Dermis blood vessel endothelial cell (primary cell): Measurements from ENCODE around the gene MRFAP1L1. TPM values are rescaled to one million over a fixed set of nuclear protein-coding genes. Genes with fewer than 3 reads are reported as not detected.
"Not testable (repeated sequence)": the region's sequence is repeated elsewhere in the genome, so short reads cannot be mapped to it uniquely, and the experiment has no call there.

Experiments used
- DNase-seq: peaks from one replicate; pipeline ENCODE4 v3.0.0; 2010
- total RNA-seq: library from RNA; depleted of rRNA; stranded (reverse); fragments of >200 nt; gene quantifications from 2 replicates; pipeline ENCODE4 v1.2.3, GENCODE V29; 2014

MRFAP1L1 gene
- total RNA-seq, 1 donor from 2014 or later = 68.9 TPM

GRCh38 chr4:6686104-6686787 is 23.4 kb downstream of the MRFAP1L1 start:
- no peak for DNase-seq

- DNase-seq = no peak
Observed at GRCh38 chr4:6684656-6685055, 25.0 kb downstream of the MRFAP1L1 start.

- no peak for DNase-seq
Observed at GRCh38 chr4:6682862-6683590, 26.6 kb downstream of the MRFAP1L1 start.

DNA sequence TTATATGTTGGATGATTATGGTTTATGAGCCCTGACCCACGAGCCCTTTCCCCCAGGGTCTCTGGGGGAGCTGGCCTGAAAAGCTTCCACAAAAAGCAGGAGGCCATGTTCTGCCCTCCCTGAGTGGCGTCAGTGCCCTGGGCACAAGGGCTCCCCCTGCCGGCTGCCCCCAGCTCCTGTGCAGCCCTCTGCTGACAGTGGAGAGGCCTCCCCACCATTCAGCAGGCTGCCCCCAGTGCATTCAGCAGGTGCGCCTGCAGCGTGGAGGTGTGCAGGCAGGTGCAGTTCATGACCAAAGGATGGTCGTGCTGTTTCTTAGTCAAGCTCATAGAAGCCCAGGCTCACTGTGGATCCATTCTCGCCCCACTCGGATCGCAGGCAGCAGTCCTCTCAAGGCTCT is 28.5 kb downstream of the MRFAP1L1 start:
- DNase-seq = no peak

GRCh38 chr4:6680372-6681034 is 29.2 kb downstream of the MRFAP1L1 start:
- no peak for DNase-seq

- no peak for DNase-seq
Observed at GRCh38 chr4:6676722-6677558, 32.7 kb downstream of the MRFAP1L1 start.

- peak; percentile 64 for DNase-seq
Observed at GRCh38 chr4:6674500-6675149, 35.0 kb downstream of the MRFAP1L1 start.

GRCh38 chr4:6673660-6674499 is 35.8 kb downstream of the MRFAP1L1 start:
- peak; percentile 96 for DNase-seq

DNA sequence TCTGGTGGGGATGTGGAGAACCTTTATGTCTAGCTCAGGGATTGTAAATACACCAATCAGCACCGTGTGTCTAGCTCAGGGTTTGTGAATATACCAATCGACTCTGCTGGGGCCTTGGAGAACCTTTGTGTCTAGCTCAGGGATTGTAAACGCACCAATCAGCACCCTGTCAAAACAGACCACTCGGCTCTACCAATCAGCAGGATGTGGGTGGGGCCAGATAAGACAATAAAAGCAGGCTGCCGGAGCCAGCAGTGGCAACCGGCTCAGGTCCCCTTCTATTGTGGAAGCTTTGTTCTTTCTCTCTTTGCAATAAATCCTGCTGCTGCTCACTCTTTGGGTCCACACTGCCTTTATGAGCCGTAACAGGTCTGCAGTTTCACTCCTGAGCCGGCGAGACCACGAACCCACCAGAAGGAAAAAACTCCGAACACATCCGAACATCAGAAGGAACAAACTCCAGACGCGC is 36.4 kb downstream of the MRFAP1L1 start:
- DNase-seq = not testable (repeated sequence)

DNA sequence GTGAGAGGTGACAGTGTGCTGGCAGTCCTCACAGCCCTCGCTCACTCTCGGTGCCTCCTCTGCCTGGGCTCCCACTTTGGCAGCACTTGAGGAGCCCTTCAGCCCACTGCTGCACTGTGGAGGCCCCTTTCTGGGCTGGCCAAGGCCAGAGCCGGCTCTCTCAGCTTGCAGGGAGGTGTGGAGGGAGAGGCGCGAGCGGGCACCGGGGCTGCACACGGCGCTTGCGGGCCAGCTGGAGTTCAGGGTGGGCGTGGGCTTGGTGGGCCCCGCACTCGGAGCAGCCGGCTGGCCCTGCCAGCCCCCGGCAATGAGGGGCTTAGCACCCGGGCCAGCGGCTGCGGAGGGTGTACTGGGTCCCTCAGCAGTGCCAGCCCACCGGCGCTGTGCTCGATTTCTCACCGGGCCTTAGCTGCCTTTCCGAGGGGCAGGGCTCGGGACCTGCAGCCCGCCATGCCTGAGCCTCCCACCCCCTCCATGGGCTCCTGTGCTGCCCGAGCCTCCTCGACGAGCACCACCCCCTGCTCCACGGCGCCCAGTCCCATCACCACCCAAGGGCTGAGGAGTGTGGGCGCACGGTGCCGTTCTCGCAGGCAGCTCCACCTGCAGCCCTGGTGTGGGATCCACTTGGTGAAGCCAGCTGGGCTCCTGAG is 37.0 kb downstream of the MRFAP1L1 start:
- DNase-seq = not testable (repeated sequence)

- DNase-seq = no peak
Observed at GRCh38 chr4:6672131-6672530, 37.5 kb downstream of the MRFAP1L1 start.

DNA sequence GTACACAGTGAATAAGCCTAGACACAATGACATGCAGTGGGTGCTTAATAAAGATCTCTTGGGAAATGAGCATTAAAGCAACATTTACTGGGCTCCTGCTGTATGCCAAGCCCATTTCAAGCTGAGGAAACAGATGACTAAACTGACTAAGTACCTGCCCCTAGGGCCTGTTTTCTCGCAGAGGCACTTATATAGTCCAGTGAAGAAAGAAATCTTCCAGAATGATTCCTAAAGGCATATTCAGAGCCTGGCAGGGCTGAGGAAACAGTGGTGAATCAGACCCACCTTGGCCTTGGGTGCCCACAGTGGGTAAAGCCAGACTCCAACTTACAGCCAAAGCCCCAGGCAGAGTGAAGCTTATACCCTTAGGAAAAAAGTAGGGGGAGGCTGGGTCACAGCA is 38.0 kb downstream of the MRFAP1L1 start:
- no peak for DNase-seq

GRCh38 chr4:6668391-6668790 is 41.3 kb downstream of the MRFAP1L1 start:
- no peak for DNase-seq

GRCh38 chr4:6665320-6665654 is 44.4 kb downstream of the MRFAP1L1 start:
- DNase-seq = no peak

GRCh38 chr4:6663596-6664393 is 45.9 kb downstream of the MRFAP1L1 start:
- no peak for DNase-seq

DNA sequence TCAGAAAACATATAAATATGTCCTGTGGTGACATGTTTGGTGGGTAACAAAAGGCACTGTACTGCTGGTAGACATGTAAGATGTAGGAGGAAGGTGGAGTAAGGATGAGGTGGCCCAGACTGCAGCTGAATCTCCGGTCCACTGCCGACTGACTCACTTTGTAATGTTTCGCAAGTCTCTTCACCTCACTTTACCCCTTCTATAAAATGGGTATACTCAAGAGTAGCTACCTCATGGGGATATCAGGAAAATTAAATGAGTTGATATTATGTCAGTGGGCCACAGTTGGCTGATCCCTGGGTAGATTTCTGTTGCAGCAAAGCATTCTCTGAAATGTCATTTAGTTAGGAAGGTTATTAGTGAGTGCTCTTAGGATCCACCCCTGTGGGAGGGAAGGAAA is 47.1 kb downstream of the MRFAP1L1 start:
- no peak for DNase-seq

- DNase-seq = no peak
Observed at GRCh38 chr4:6660430-6660829, 49.2 kb downstream of the MRFAP1L1 start.

- DNase-seq = no peak
Observed at GRCh38 chr4:6659897-6660296, 49.8 kb downstream of the MRFAP1L1 start.

- peak; percentile 18 for DNase-seq
Observed at GRCh38 chr4:6658597-6659075, 51.0 kb downstream of the MRFAP1L1 start.

DNA sequence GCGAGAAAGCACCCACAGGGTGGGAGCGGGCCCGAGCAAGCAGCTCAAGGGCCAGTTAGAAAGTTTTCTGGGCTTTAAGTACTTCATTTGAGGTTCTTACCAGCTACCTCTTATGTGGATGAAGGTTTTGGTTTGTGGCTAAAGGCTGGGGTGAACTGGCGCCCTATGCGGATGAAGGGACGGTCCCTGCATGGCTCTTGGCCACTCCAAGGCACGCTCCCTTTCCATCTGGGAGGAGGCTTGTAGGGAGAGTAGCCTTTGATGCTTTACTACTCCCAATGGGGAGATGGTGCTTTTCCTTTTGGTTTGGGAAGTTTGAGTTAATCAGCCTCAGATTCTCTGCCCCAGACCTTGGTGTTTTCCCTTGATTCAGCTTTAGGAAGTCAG is 51.5 kb downstream of the MRFAP1L1 start:
- DNase-seq = no peak
